GM12801 (cell line): ENCODE results near the gene FGD2.

ENCODE experiments used
- TF ChIP-seq, protein P1 (sequence below): IDR thresholded peaks from one replicate; pipeline ENCODE4 v1.5.1; 2011; ENCODE audit warnings: control low read depth; ENCODE audit not compliant: insufficient read length; ENCODE audit errors: extremely low read depth

The FGD2 gene, protein sequence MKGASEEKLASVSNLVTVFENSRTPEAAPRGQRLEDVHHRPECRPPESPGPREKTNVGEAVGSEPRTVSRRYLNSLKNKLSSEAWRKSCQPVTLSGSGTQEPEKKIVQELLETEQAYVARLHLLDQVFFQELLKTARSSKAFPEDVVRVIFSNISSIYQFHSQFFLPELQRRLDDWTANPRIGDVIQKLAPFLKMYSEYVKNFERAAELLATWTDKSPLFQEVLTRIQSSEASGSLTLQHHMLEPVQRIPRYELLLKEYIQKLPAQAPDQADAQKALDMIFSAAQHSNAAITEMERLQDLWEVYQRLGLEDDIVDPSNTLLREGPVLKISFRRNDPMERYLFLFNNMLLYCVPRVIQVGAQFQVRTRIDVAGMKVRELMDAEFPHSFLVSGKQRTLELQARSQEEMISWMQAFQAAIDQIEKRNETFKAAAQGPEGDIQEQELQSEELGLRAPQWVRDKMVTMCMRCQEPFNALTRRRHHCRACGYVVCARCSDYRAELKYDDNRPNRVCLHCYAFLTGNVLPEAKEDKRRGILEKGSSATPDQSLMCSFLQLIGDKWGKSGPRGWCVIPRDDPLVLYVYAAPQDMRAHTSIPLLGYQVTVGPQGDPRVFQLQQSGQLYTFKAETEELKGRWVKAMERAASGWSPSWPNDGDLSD

DNA sequence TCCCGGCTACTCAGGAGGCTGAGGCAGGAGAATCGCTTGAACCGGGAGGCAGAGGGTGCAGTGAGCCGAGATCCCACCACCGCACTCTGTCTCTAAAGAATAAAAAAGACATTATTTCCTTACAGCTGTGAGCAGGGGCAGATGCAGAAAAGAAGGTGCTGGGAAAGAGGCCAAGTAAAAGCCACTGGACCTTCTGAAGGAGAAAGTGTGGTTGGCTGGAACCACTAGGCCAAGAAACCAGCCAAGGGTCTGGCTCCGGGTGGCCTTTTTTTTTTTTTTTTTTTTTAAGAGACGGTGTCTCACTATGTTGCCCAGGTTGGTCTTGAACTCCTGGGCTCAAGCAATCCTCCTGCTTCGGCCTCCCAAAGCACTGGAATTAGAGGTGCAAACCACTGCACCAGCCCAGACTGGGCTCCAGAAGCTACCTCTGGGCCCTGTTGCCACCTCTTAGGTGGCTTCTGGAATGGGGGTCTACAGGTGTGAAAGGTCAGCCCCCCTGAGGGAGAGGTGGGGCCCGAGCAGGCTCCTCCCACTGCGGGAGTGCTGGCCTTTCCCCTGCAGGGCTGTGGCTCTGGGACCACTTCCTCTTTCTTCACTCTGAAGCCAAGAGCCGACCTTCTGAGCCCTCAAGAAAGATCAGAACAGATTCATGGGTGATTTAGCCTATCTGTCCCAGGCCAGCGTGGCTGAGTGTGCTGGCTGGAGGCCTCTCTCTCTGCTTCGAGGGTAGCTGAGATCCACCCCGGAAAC lies at the start of gene FGD2:
FGD2 (plus strand) TSS at position 595 of the 750 bp plus-strand sequence. CDS start 163 bp downstream, outside the sequence.
- TF ChIP-seq, protein P1, sequence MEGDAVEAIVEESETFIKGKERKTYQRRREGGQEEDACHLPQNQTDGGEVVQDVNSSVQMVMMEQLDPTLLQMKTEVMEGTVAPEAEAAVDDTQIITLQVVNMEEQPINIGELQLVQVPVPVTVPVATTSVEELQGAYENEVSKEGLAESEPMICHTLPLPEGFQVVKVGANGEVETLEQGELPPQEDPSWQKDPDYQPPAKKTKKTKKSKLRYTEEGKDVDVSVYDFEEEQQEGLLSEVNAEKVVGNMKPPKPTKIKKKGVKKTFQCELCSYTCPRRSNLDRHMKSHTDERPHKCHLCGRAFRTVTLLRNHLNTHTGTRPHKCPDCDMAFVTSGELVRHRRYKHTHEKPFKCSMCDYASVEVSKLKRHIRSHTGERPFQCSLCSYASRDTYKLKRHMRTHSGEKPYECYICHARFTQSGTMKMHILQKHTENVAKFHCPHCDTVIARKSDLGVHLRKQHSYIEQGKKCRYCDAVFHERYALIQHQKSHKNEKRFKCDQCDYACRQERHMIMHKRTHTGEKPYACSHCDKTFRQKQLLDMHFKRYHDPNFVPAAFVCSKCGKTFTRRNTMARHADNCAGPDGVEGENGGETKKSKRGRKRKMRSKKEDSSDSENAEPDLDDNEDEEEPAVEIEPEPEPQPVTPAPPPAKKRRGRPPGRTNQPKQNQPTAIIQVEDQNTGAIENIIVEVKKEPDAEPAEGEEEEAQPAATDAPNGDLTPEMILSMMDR = no peak

DNA sequence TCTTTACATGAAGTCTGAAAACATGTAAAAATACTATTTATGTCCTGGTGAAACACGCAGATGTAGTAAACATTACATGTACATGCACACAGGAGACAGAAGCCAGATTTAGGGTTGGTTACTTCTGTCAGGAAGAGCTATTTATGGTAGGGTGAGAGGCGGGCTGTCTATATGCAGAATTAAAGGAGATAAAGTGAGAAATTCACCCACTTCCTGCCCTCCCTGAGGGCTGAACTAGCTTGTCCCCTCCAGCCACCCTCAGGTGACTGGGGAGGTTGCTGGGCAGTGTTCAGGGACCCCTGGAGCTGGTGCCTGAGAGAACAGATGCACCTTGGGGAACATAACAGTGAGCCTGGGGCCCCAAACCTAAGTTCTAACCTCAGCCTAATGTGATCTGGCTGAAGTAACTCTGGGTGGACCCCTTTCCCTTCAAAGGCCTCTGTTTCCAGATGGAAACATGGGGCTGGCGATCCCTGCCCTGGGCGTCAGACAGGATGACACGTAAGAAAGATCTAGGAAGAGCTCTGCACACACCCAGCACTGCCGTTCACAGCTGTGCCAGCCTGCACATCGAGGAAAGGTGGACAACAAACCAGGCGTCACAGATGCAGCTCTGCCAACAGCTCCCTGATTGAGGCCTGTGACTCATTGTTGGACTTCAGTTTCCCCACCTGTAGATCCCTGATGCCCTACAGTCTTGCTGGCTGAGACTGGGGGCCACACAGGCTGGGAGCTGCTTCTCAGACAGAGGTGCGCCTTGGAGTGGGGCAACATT lies 49.6 kb upstream of the FGD2 start:
- TF ChIP-seq, protein P1 = no peak

DNA sequence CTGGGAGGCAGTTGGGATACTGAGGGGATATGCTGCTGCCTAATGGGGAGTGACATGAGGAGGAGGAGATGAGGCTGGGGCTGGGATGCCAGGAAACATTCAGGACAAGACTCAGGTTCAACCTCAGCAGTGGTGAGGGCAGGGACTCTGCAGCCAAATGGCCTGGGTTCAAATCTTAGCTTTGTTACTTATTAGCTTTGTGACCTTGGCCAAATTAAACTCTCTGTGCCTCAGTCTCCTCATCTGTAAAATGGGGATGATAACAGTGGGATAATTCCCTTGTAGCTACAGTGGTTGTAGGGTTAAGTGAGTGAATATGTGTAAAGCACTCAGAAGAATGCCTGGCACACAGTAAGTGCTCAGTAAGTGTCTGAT lies 49.0 kb upstream of the FGD2 start:
- TF ChIP-seq, protein P1 = no peak

DNA sequence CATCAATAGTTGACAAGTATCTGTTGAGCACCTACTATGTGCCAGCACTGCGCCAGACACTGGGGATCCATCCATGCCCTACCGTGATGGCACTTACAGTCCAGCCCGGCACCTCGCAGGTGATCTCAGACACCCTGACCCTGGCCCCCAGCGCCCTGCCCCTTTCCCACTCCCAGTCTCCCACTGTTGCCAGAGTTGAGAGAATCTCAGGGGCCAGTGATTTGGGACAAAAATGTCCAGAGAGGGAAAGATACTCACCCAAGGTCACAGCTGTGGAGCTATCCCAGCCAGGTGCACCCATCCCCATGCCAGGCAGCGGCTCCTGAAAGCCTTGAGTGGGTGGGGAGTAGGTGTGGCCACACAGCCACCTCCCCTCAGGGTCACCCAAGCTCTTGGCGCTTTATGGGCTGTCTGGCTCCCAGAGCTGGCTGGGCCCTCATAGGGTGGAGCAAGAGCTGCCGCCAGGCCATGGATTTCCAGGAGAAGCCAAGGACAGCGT lies 47.6 kb upstream of the FGD2 start:
- TF ChIP-seq, protein P1 = no peak

DNA sequence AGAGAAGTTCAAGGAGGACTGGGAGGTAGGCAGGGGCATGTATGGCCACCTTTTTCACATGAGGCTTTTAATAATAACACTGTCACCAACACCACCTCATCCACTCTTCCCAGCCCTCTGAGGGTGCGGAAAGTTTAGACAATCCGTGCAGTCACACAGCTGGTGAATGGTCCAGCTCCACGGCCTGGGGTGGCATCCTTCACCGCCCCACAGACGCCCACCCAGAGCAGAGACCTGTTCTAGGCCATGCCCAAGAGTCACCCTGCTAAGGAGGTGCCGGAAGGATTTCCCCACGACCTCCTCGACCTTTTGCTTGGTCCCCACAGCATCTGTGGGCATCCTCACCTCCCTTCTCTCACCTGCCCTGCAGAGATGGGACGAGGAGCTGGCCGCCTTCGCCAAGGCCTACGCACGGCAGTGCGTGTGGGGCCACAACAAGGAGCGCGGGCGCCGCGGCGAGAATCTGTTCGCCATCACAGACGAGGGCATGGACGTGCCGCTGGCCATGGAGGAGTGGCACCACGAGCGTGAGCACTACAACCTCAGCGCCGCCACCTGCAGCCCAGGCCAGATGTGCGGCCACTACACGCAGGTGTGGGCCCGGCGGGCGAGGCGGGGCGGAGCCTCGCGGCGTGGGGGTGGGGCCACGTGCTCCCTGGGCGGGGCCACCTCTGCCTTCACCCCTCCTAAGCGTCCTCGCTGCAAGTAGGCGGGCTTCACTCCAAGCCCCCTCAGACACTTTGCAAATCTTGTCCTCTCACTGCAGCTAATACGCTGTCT lies 46.5 kb upstream of the FGD2 start:
- TF ChIP-seq, protein P1 = no peak

DNA sequence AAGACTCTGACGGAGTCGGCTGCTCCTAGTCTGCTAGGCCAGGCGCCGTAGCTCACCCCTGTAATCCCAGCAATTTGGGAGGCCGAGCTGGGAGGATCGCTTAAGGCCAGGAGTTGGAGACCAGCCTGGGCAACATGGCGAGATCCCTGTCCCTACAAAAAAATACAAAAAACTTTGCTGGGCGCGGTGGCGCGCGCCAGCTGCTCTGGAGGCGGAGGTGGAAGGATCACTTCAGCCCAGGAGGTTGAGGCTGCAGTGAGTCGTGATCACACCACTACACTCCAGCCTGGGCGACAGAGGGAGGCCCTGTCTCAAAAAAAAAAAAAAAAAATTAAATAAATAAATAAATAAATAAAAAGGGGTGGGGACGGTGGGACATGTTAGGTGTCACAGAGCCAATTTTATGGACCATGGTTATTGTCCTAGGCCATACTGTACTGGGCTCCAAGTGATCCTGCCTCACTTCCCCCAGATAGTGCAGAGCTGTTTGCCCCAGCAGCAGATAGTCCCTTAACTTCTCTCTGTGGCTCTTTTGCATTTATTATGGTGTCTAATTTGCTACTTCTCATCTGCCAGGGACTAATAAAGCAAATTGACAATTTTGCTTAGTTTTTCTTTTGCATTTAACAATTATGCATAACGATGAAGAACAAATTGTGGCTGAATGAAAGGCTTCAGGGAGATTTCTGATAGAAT lies 45.8 kb upstream of the FGD2 start:
- TF ChIP-seq, protein P1 = no peak
